Activated naive CD4-positive, alpha-beta T cell treated with anti-CD3 and anti-CD28 coated beads, Interleukin-2, amount 50 U/mL, for 24 hours (primary cell): ENCODE measurements around the gene PTCD2.
"Not testable (repeated sequence)": the region's sequence is repeated elsewhere in the genome, so short reads cannot be mapped to it uniquely, and the experiment has no call there.

Experiments
- H3K27ac Mint-ChIP-seq: one replicate; pipeline ENCODE4 v1.8.0; 2021; ENCODE audit warnings: mild to moderate bottlenecking, mixed read lengths
- H3K27me3 Mint-ChIP-seq: one replicate; pipeline ENCODE4 v1.8.0; 2021; ENCODE audit warnings: mixed read lengths
- H3K36me3 Mint-ChIP-seq: one replicate; pipeline ENCODE4 v1.8.0; 2021; ENCODE audit warnings: mixed read lengths
- H3K4me1 Mint-ChIP-seq: one replicate; pipeline ENCODE4 v1.8.0; 2021; ENCODE audit warnings: mixed read lengths
- H3K4me3 Mint-ChIP-seq: one replicate; pipeline ENCODE4 v1.8.0; 2021; ENCODE audit warnings: mild to moderate bottlenecking, mixed read lengths
- H3K9me3 Mint-ChIP-seq: one replicate; pipeline ENCODE4 v1.8.0; 2021; ENCODE audit warnings: mixed read lengths

The PTCD2 gene

GRCh38 chr5:72404771-72405170, 84.6 kb downstream of the PTCD2 start:
- H3K27me3 Mint-ChIP-seq, H3K4me1 Mint-ChIP-seq, H3K36me3 Mint-ChIP-seq, H3K27ac Mint-ChIP-seq, H3K4me3 Mint-ChIP-seq: not testable (repeated sequence)
- H3K9me3 Mint-ChIP-seq = peaks cover 25% of the 10 kb centered on the region

GRCh38 chr5:72407078-72407477, 86.9 kb downstream of the PTCD2 start:
- no peak overlapping the region for H3K27ac Mint-ChIP-seq
- H3K27me3 Mint-ChIP-seq = peaks cover 3% of the 10 kb centered on the region
- H3K4me3 Mint-ChIP-seq = no peak overlapping the region
- H3K36me3 Mint-ChIP-seq = peaks cover 2% of the 10 kb centered on the region
- no peaks in the 10 kb centered on the region for H3K4me1 Mint-ChIP-seq
- peaks cover 10% of the 10 kb centered on the region for H3K9me3 Mint-ChIP-seq

GRCh38 chr5:72407541-72407940, 87.4 kb downstream of the PTCD2 start:
- no peak overlapping the region for H3K4me3 Mint-ChIP-seq
- H3K4me1 Mint-ChIP-seq = no peaks in the 10 kb centered on the region
- peaks cover 7% of the 10 kb centered on the region for H3K9me3 Mint-ChIP-seq
- H3K36me3 Mint-ChIP-seq = no peaks in the 10 kb centered on the region
- H3K27ac Mint-ChIP-seq = no peak overlapping the region
- peaks cover 2% of the 10 kb centered on the region for H3K27me3 Mint-ChIP-seq

GRCh38 chr5:72408127-72408526, 88.0 kb downstream of the PTCD2 start:
- Mint-ChIP-seq H3K4me1 (no peaks in the 10 kb centered on the region), H3K9me3 (peaks cover 7% of the 10 kb centered on the region), H3K36me3 (no peaks in the 10 kb centered on the region), H3K27me3 (peaks cover 2% of the 10 kb centered on the region), H3K4me3 (no peak overlapping the region), H3K27ac (no peak overlapping the region)

- Mint-ChIP-seq H3K36me3 (no peaks in the 10 kb centered on the region), H3K4me3 (no peak overlapping the region), H3K4me1 (no peaks in the 10 kb centered on the region), H3K27me3 (peaks cover 2% of the 10 kb centered on the region), H3K27ac (no peak overlapping the region), H3K9me3 (peaks cover 7% of the 10 kb centered on the region)
Observed at GRCh38 chr5:72408603-72409002, 88.4 kb downstream of the PTCD2 start.

GRCh38 chr5:72410688-72411295, 90.6 kb downstream of the PTCD2 start:
- peaks cover 2% of the 10 kb centered on the region for H3K27me3 Mint-ChIP-seq
- no peaks in the 10 kb centered on the region for H3K9me3 Mint-ChIP-seq
- H3K36me3 Mint-ChIP-seq = no peaks in the 10 kb centered on the region
- no peak overlapping the region for H3K27ac Mint-ChIP-seq
- H3K4me3 Mint-ChIP-seq = no peak overlapping the region
- no peaks in the 10 kb centered on the region for H3K4me1 Mint-ChIP-seq

GRCh38 chr5:72412283-72413055, 92.3 kb downstream of the PTCD2 start:
- H3K4me1 Mint-ChIP-seq = no peaks in the 10 kb centered on the region
- no peak overlapping the region for H3K4me3 Mint-ChIP-seq
- no peaks in the 10 kb centered on the region for H3K36me3 Mint-ChIP-seq
- no peaks in the 10 kb centered on the region for H3K9me3 Mint-ChIP-seq
- peaks cover 2% of the 10 kb centered on the region for H3K27me3 Mint-ChIP-seq
- no peak overlapping the region for H3K27ac Mint-ChIP-seq

- no peaks in the 10 kb centered on the region for H3K4me1 Mint-ChIP-seq
- no peak overlapping the region for H3K27ac Mint-ChIP-seq
- no peak overlapping the region for H3K4me3 Mint-ChIP-seq
- H3K36me3 Mint-ChIP-seq = no peaks in the 10 kb centered on the region
- no peaks in the 10 kb centered on the region for H3K27me3 Mint-ChIP-seq
- H3K9me3 Mint-ChIP-seq = no peaks in the 10 kb centered on the region
Observed at GRCh38 chr5:72415616-72416325, 95.6 kb downstream of the PTCD2 start.

- no peaks in the 10 kb centered on the region for H3K4me1 Mint-ChIP-seq
- no peaks in the 10 kb centered on the region for H3K36me3 Mint-ChIP-seq
- H3K27ac Mint-ChIP-seq = no peak overlapping the region
- no peak overlapping the region for H3K4me3 Mint-ChIP-seq
- H3K27me3 Mint-ChIP-seq = peaks cover 2% of the 10 kb centered on the region
- no peaks in the 10 kb centered on the region for H3K9me3 Mint-ChIP-seq
Observed at GRCh38 chr5:72417333-72418062, 97.3 kb downstream of the PTCD2 start.
